ENCODE measurements around the gene SLC25A14.
"Not testable (repeated sequence)": the region's sequence is repeated elsewhere in the genome, so short reads cannot be mapped to it uniquely, and the experiment has no call there.

Gene SLC25A14, protein sequence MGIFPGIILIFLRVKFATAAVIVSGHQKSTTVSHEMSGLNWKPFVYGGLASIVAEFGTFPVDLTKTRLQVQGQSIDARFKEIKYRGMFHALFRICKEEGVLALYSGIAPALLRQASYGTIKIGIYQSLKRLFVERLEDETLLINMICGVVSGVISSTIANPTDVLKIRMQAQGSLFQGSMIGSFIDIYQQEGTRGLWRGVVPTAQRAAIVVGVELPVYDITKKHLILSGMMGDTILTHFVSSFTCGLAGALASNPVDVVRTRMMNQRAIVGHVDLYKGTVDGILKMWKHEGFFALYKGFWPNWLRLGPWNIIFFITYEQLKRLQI

GRCh38 chrX:130339408-130340222 lies at the start of gene SLC25A14:
SLC25A14 (plus strand) TSS chrX:130339919; CDS start chrX:130340279, 360 bp downstream.
- DNase-seq (ENCODE audit: low read depth in 2 of 2) = peak; percentile 36 to 55

- DNase-seq (ENCODE audit: low read depth in 2 of 2) = no peak
These were observed 44.0 kb upstream of the SLC25A14 start for GRCh38 chrX:130295519-130296296.

DNA sequence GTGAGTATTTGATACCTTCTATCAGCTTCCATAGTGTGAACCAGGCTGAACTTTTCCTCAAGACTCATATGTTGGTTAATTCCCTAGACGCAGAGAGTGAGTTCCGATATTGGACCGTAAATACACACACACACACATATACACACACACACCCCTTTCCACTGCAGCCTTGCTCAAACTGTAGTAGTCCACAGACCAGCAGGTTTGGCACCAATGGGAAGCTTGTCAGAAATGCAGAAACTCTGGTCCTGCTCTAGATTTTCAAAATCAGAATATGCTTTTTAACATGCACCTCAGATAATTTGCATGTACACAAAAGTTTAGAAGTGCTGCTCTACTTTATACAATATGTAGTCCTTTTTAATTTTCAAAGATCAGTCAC lies 43.4 kb upstream of the SLC25A14 start:
- DNase-seq (ENCODE audit: low read depth in 2 of 2) = no peak

DNA sequence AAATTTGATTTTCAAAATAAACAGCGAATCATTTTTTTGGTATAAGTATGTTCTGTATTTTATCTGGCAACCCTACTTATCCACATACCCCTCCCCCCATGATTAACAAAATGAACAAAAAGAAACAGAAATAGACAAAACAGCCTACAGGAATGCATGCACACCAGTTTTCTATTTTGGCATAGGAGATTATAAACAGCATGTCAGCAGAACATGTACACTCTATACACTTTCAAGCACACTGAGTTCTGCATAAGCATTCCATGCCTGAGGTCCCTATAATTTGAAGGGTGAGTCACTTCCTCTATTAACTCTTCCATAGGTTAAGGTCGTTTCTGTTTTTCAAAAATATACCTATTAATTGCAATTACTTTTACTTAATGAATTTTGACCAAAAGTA lies 43.0 kb upstream of the SLC25A14 start:
- DNase-seq (ENCODE audit: low read depth in 2 of 2) = no peak

- no peak for DNase-seq (ENCODE audit: low read depth in 2 of 2)
These were observed 40.3 kb upstream of the SLC25A14 start for GRCh38 chrX:130299279-130300009.

DNA sequence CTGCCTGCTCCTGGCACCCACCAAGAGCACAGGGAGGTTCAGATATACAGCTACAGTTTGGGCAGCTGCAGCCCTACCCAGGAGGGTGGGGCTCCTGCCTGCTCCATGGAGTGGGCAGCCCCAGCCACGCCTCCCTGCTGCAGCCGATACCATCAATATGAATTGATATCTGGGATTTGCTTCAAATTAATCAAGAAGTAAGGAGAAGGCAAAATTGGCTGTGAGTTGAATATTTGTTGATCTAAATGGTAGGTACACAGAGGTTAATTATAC lies 39.8 kb upstream of the SLC25A14 start:
- DNase-seq (ENCODE audit: low read depth in 2 of 2) = no peak

DNA sequence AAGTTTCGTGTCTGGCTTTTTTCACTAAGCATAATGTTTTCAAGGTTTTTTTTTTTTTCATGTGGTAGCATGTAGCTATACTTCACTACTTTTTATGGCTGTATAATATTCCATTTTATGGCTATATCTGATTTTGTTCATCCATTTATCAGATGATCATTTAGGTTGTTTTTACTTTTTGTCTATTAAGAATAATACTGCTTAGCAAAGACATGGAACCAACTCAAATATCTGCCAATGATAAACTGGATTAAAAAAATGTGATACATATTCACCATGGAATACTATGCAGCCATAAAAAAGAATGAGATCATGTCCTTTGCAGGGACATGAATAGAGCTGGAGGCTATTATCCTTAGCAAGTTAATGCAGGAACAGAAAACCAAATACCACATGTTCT lies 38.3 kb upstream of the SLC25A14 start:
- no peak for DNase-seq (ENCODE audit: low read depth in 2 of 2)

DNA sequence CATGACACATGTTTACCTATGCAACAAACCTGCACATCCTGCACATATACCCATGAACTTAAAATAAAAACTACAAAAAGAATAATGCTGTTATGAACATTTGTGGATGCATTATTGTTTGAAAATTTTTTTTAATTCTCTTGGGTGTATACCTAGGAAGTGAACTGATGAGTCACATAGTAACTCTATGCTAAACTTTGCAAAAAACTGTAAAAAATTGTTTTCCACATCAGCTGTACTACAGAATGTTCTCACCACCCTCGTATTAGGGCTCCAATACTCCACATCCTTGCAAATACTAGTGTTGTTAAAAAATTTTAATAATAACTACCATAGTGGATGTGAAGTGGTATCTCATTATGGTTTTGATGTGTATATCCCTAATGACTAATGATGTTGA lies 37.7 kb upstream of the SLC25A14 start:
- DNase-seq (ENCODE audit: low read depth in 2 of 2) = no peak

- no peak for DNase-seq (ENCODE audit: low read depth in 2 of 2)
These were observed 34.9 kb upstream of the SLC25A14 start for GRCh38 chrX:130304587-130305368.

- not testable (repeated sequence) for DNase-seq (ENCODE audit: low read depth in 2 of 2)
These were observed 19.8 kb upstream of the SLC25A14 start for GRCh38 chrX:130319886-130320285.

DNA sequence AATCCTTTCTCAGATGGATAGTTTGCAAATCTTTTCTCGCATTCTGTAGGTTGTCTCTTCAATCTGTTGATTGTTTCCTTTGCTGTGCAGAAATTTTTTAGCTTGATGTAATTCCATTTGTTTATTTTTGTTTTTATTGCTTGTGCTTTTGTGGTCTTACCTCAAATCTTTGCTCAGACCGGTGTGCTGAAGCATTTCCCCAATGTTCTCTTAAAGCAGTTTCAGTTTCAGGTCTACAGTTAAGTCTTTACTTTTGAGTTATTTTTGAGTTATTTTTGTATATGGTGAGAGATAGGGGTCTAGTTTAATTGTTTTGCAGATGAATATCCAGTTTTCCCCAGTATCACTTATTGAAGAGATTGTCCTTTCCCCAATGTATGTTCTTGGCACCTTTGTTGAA lies 18.2 kb upstream of the SLC25A14 start:
- DNase-seq (ENCODE audit: low read depth in 2 of 2) = no peak

GRCh38 chrX:130330146-130330545 lies 9.6 kb upstream of the SLC25A14 start:
- no peak for DNase-seq (ENCODE audit: low read depth in 2 of 2)

DNA sequence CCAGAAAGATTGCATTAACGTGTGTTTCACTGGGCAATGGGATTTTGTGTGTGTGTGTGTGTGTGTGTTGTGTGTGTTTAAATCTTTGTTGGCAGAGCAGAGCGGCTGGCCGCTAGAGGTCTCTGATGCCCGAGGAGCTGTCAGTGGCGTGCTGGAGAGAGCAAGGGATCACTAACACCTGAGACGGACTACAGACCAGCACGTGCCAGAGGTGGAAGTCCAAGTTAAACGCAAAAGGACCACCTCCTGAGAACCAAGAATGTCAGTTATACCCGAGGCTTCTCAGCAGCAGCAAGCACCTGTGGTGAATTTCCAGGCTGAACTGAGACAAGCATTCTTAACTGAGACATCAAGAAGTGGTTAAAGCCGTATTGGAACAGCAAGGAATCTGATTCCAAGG lies 9.0 kb upstream of the SLC25A14 start:
- no peak for DNase-seq (ENCODE audit: low read depth in 2 of 2)

- DNase-seq (ENCODE audit: low read depth in 2 of 2) = no peak
These were observed 3.2 kb upstream of the SLC25A14 start for GRCh38 chrX:130336531-130336930.

GRCh38 chrX:130338869-130339268 lies 850 bp upstream of the SLC25A14 start:
- DNase-seq (ENCODE audit: low read depth in 2 of 2) = not testable (repeated sequence)

DNA sequence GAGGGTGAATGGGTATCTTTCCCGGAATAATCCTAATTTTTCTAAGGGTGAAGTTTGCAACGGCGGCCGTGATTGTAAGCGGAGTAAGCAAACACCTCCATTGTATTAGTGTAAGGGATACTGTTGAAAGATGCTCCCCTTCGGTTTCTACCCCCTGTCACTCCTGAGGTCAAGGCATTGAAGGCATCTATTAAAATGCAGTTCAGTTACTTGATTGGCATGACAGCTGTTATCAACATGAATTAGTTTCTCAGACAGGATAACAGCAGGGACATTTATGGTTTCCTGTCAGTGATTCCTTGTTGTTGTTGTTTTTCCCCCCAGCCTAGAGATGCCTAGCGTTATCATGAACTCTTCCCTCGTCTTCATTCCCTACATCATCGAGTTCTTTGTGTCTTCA lies 552 bp downstream of the SLC25A14 start:
- DNase-seq (ENCODE audit: low read depth in 2 of 2) = no peak

GRCh38 chrX:130343411-130343810 lies 3.7 kb downstream of the SLC25A14 start:
- no peak for DNase-seq (ENCODE audit: low read depth in 2 of 2)

- no peak for DNase-seq (ENCODE audit: low read depth in 2 of 2)
These were observed 7.6 kb downstream of the SLC25A14 start for GRCh38 chrX:130347321-130347720.

DNA sequence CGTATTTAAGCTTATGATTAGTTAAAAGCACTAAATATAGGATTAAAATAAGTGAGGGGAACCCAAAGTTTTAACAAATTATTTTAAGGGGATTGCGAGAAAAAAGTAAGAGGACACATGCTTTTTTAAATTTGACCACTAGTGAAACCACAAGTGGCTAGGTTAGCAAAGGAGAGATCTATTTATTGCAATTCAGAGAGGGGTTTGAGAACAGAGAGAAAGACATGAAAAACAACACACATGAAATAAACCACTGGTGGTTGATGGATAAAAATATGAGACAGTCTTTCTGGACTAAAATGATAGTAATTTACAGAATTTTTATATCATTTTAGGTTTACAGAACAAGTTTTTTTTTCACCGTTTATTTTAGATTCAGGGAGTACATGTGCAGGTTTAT lies 11.8 kb downstream of the SLC25A14 start:
- no peak for DNase-seq (ENCODE audit: low read depth in 2 of 2)

- DNase-seq (ENCODE audit: low read depth in 2 of 2) = not testable (repeated sequence)
These were observed 12.3 kb downstream of the SLC25A14 start for GRCh38 chrX:130352050-130352449.

DNA sequence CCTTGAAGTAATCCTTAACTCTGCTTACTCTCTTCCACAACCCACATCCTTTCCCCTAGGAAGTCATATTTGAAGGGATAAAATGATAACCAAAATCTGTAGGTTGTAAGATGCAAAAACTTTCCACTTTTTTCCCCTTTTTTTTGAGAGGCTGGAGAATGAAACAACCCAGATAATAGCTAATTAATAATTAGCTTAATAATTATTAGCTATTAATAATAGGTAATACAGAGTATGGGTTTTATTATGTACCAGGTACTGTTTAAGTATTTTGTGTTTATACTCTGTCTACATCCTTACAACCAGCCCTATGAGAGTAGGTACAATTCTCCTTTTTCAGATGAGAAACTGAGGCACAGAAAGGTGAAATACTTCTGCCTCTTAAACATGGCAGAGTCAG lies 36.4 kb downstream of the SLC25A14 start:
- DNase-seq (ENCODE audit: low read depth in 2 of 2) = no peak

Measured in stimulated activated CD8-positive, alpha-beta memory T cell treated with anti-CD3 and anti-CD28 coated beads, Interleukin-7, amount 100 ng/mL, for 4 hours (primary cell).